HG03521 (cell line): ENCODE data around the gene POLR1E.
A peak's percentile ranks its signal among the peaks of the same experiment; 100 is the strongest.
"Not testable (repeated sequence)": the region's sequence is repeated elsewhere in the genome, so short reads cannot be mapped to it uniquely, and the experiment has no call there.

Experiments
- ATAC-seq: cut with Tn5 transposase; IDR thresholded peaks from one replicate; pipeline ENCODE4 v1.9.1; 2021; ENCODE audit warnings: mild to moderate bottlenecking, moderate library complexity; ENCODE audit not compliant: unreplicated experiment

POLR1E gene

GRCh38 chr9:37464426-37465248 lies 21.1 kb upstream of the POLR1E start:
- peak; percentile 34 for ATAC-seq

- peak; percentile 72 for ATAC-seq
Observed at GRCh38 chr9:37465249-37466036, 20.3 kb upstream of the POLR1E start, which contains the start of gene ZBTB5. TSS of gene ZBTB5 (minus strand) at chr9:37465450. CDS start at chr9:37442551, 22,899 bp downstream.

GRCh38 chr9:37466037-37466709 lies 19.6 kb upstream of the POLR1E start:
- ATAC-seq, result peak; percentile 10

GRCh38 chr9:37467530-37467929 lies 18.2 kb upstream of the POLR1E start:
- not testable (repeated sequence) for ATAC-seq

DNA sequence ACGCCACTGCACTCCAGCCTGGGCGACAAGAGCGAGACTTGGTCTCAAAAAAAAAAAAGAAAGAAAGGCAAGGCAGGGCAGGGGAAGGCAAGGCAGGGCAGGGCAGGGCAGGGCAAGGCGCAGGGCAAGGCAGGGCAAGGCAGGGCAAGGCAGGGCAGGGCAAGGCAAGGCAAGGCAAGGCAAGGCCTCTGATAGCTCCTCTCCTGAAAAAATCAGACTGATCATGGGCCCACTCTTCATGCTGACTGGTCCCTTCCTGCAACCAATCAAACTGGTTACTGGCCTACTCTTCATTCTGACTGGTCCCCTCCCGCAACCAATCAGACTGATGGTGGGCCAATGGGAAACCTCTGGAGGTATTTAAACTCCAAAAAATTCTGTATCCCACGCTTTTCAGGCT lies 17.1 kb upstream of the POLR1E start:
- no peak for ATAC-seq

DNA sequence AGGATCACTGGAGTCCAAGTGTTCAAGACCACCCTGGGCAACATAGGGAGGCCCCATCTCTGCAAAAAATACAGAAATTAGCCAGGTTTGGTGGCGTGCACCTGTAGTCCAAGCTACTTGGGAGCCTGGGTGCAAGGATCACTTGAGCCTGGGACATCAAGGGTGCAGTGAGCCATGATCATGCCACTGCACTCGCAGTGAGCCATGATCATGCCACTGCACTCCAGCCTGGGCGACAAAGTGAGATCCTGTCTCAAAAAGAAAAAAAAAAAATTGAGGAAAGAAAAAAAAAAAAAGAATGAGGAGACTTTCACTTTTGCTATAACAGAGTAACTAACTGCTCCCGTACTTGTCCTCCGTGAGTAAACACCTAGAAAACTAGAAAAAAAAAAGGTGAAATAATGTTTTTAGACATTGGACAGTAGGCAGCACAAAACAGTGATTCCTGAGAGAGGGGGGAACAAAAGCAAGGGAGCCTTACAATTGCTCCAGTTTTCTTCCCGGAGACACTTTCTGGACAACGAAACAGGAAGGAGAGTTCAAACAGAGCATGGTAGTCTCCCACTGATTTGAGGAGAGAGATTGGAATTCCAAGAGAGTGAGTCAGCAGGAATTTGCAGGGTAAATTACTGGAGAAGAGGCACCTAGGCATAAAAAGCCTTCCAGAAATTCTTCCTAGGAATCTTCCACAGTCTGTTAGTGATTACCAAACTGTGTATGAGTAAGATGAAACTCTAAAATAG lies 13.6 kb upstream of the POLR1E start:
- no peak for ATAC-seq

DNA sequence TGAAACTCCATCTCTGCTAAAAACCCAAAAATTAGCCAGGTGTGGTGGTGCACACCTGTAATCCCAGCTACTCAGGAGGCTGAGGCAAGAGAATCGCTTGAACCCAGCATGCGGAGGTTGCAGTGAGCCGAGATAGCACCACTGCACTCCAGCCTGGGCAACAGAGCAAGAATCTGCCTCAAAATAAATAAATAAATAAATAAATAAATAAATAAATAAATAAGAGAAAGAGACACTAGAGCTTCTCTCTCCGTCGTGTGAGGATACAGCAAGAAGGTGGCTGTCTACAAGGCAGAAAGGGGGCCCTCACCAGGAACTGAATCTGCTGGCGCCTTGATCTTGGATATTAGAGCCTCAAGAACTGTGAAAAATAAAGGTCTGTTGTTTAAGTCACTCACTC lies 11.8 kb upstream of the POLR1E start:
- ATAC-seq, result not testable (repeated sequence)

DNA sequence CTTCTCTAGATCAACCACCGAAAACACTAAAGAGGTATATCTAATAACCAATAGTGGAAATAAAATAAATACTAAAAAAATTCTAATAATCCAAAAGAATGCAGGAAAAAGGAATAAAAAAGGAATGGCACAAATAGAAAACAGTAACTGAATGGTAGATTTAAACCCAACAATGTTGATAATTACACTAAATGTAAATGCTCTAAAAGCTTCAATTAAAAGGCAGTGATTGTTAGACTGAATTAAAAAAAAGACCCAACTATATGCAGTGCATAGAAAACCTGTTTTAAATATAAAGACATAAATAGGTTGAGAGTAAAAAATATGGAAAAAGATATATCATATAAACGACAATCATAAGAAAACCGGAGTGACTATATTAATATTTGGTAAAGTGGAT lies 11.3 kb upstream of the POLR1E start:
- no peak for ATAC-seq

DNA sequence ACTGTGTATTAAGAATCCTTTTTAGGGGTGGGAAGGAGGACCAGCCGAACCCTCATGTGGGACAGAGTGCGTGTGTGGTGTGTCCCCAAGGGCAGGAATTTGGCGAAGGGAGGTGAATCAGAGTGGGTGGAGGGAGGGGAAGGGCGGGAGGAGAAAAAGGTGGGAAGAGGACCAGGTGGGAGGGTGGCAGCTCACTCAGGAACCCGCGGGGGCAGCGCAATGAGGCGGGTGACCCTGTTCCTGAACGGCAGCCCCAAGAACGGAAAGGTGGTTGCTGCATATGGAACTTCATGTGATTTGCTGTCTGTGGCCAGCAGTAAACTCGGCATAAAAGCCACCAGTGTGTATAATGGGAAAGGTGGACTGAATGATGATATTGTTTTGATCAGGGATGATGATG lies 8.8 kb upstream of the POLR1E start:
- no peak for ATAC-seq

DNA sequence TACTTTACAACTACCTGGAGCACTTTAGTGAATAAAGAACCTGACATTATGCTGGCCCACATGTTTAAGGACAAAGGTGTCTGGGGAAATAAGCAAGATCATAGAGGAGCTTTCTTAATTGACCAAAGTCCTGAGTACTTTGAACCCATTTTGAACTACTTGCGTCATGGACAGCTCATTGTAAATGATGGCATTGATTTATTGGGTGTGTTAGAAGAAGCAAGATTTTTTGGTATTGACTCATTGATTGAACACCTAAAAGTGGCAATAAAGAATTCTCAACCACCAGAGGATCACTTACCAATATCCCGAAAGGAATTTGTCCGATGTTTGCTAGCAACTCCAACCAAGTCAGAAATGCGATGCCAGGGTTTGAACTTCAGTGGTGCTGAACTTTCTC lies 8.3 kb upstream of the POLR1E start:
- not testable (repeated sequence) for ATAC-seq

- ATAC-seq, result not testable (repeated sequence)
Observed at GRCh38 chr9:37477987-37478619, 7.6 kb upstream of the POLR1E start.

- ATAC-seq, result no peak
Observed at GRCh38 chr9:37480759-37481158, 5.0 kb upstream of the POLR1E start.

- ATAC-seq, result no peak
Observed at GRCh38 chr9:37486256-37486615, 488 bp downstream of the POLR1E start.

GRCh38 chr9:37486616-37487548 lies 1.1 kb downstream of the POLR1E start:
- ATAC-seq, result no peak

- ATAC-seq, result no peak
Observed at GRCh38 chr9:37491939-37492338, 6.2 kb downstream of the POLR1E start.

- ATAC-seq, result no peak
Observed at GRCh38 chr9:37495571-37495970, 9.8 kb downstream of the POLR1E start.

- no peak for ATAC-seq
Observed at GRCh38 chr9:37496020-37496419, 10.3 kb downstream of the POLR1E start.

GRCh38 chr9:37497320-37497719 lies 11.6 kb downstream of the POLR1E start:
- ATAC-seq, result no peak

DNA sequence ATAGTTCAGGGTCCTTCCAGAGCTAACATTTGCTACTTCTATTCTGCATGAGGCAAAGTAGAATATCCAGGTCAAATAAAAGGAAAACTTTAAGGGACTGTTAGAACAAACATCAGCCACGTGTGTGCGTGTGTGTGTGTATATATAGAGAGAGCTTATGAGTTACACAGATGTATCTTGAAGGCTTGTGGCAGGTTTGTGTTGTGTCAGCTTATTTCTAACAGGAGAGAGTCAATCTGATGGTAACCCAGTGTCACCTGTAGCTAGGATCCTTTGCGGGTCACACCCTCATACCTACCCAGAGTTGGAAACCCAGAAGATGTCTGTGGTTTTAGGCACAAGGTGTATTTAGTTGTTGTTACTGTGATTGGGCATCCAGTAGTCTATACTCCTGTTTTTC lies 12.7 kb downstream of the POLR1E start:
- ATAC-seq, result no peak
